ENCODE measurements around the gene INSRR.

INSRR gene

GRCh38 chr1:156853761-156854160 lies 5.2 kb downstream of the INSRR start:
- H3K4me3 ChIP-seq (IDR thresholded peaks at IDR 0.05; ENCODE audit: insufficient read depth, low read depth, low read length), result no peak overlapping the region
- peaks cover 54% of the 10 kb centered on the region for H3K27me3 ChIP-seq (ENCODE audit: insufficient read depth, low read depth)
- H3K79me2 ChIP-seq (ENCODE audit: insufficient read depth, low read depth), result no peaks in the 10 kb centered on the region
- H3K36me3 ChIP-seq (ENCODE audit: insufficient read depth), result no peaks in the 10 kb centered on the region
- H3K27ac ChIP-seq, result no peak overlapping the region
- H3K4me2 ChIP-seq, result no peak overlapping the region
- TF ChIP-seq CTCF (conservative IDR thresholded peaks at IDR 0.05; ENCODE audit: low read depth, low read length), result no peak
- no peak overlapping the region for H2AFZ ChIP-seq (ENCODE audit: low read depth)
- H3K9ac ChIP-seq, result no peak overlapping the region
- H4K20me1 ChIP-seq (ENCODE audit: insufficient read depth), result no peaks in the 10 kb centered on the region
- no peaks in the 10 kb centered on the region for H3K4me1 ChIP-seq (ENCODE audit: low read depth, poor library complexity, severe bottlenecking)

GRCh38 chr1:156852418-156852874 lies 6.5 kb downstream of the INSRR start:
- Histone ChIP-seq H3K4me1 (ENCODE audit: low read depth, poor library complexity, severe bottlenecking) (no peaks in the 10 kb centered on the region), H3K4me2 (no peak overlapping the region), H3K79me2 (ENCODE audit: insufficient read depth, low read depth) (no peaks in the 10 kb centered on the region), H3K9ac (no peak overlapping the region), H3K27me3 (ENCODE audit: insufficient read depth, low read depth) (peaks cover 54% of the 10 kb centered on the region), H4K20me1 (ENCODE audit: insufficient read depth) (no peaks in the 10 kb centered on the region), H2AFZ (ENCODE audit: low read depth) (no peak overlapping the region), H3K36me3 (ENCODE audit: insufficient read depth) (no peaks in the 10 kb centered on the region), H3K4me3 (IDR thresholded peaks at IDR 0.05; ENCODE audit: insufficient read depth, low read depth, low read length) (no peak overlapping the region), H3K27ac (no peak overlapping the region)
- no peak for TF ChIP-seq CTCF (conservative IDR thresholded peaks at IDR 0.05; ENCODE audit: low read depth, low read length)

- no peaks in the 10 kb centered on the region for H3K79me2 ChIP-seq (ENCODE audit: insufficient read depth, low read depth)
- no peak overlapping the region for H3K4me3 ChIP-seq (IDR thresholded peaks at IDR 0.05; ENCODE audit: insufficient read depth, low read depth, low read length)
- no peak overlapping the region for H3K27ac ChIP-seq
- no peak overlapping the region for H2AFZ ChIP-seq (ENCODE audit: low read depth)
- H3K27me3 ChIP-seq (ENCODE audit: insufficient read depth, low read depth), result peaks cover 54% of the 10 kb centered on the region
- H3K36me3 ChIP-seq (ENCODE audit: insufficient read depth), result no peaks in the 10 kb centered on the region
- H3K9ac ChIP-seq, result no peak overlapping the region
- no peak overlapping the region for H3K4me2 ChIP-seq
- H3K4me1 ChIP-seq (ENCODE audit: low read depth, poor library complexity, severe bottlenecking), result no peaks in the 10 kb centered on the region
- no peaks in the 10 kb centered on the region for H4K20me1 ChIP-seq (ENCODE audit: insufficient read depth)
- TF ChIP-seq CTCF (conservative IDR thresholded peaks at IDR 0.05; ENCODE audit: low read depth, low read length), result no peak
Measured at GRCh38 chr1:156851779-156852417, 7.0 kb downstream of the INSRR start.

- Histone ChIP-seq H3K36me3 (ENCODE audit: insufficient read depth) (no peaks in the 10 kb centered on the region), H3K27me3 (ENCODE audit: insufficient read depth, low read depth) (peaks cover 54% of the 10 kb centered on the region), H4K20me1 (ENCODE audit: insufficient read depth) (no peaks in the 10 kb centered on the region), H2AFZ (ENCODE audit: low read depth) (no peak overlapping the region), H3K4me1 (ENCODE audit: low read depth, poor library complexity, severe bottlenecking) (no peaks in the 10 kb centered on the region), H3K79me2 (ENCODE audit: insufficient read depth, low read depth) (no peaks in the 10 kb centered on the region), H3K4me2 (no peak overlapping the region), H3K4me3 (IDR thresholded peaks at IDR 0.05; ENCODE audit: insufficient read depth, low read depth, low read length) (no peak overlapping the region), H3K9ac (no peak overlapping the region), H3K27ac (no peak overlapping the region)
- no peak for TF ChIP-seq CTCF (conservative IDR thresholded peaks at IDR 0.05; ENCODE audit: low read depth, low read length)
Measured at GRCh38 chr1:156849151-156849496, 9.8 kb downstream of the INSRR start.

Data from KMS-11 (cell line).